Right lobe of liver (tissue), 6 donors: ENCODE measurements around the gene SNX15. TPM values are rescaled to one million over a fixed set of nuclear protein-coding genes. Genes with fewer than 3 reads are reported as not detected.
A peak's percentile ranks its signal among the peaks of the same experiment; 100 is the strongest.
"Not testable (repeated sequence)": the region's sequence is repeated elsewhere in the genome, so short reads cannot be mapped to it uniquely, and the experiment has no call there.

Experiments used
- ATAC-seq, 4 donors: fragments of 200-7000 bp; cut with Tn5 transposase; one replicate each; pipeline ENCODE4 v1.9.1; 2020; ENCODE audit warnings: mild to moderate bottlenecking in 4 of 4, moderate library complexity in 4 of 4
- DNase-seq, 3 donors: peaks; one replicate each; pipeline ENCODE4 v3.0.0-alpha.2; 2020
- H3K27ac ChIP-seq, 3 donors: fragments of 200-600 bp; one replicate each; pipeline ENCODE4 v1.8.0; 2022
- H3K27me3 ChIP-seq, 2 donors: fragments of 200-600 bp; one replicate each; pipeline ENCODE4 v1.8.0; 2022
- H3K36me3 ChIP-seq, 4 donors: fragments of 200-600 bp; sonication (generic) in 1 of 4; one replicate each; pipeline versions ENCODE4 v1.5.1 to v1.8.0; 2017 to 2022; ENCODE audit warnings: control low read depth in 1 of 4
- H3K4me1 ChIP-seq, 4 donors: fragments of 200-600 bp; sonication (generic) in 1 of 4; one replicate each; pipeline versions ENCODE4 v1.5.1 to v1.8.0; 2017 to 2022; ENCODE audit warnings: control low read depth in 1 of 4
- H3K4me3 ChIP-seq, 3 donors: fragments of 200-600 bp; one replicate each; pipeline ENCODE4 v1.8.0; 2022
- H3K9me3 ChIP-seq, 4 donors: fragments of 200-600 bp; sonication (generic) in 1 of 4; one replicate each; pipeline versions ENCODE4 v1.5.1 to v1.8.0; 2017 to 2022; ENCODE audit warnings: control low read depth in 1 of 4
- POLR2A ChIP-seq: fragments of 450-650 bp; IDR thresholded peaks from one replicate; pipeline ENCODE4 v1.6.1; 2017; ENCODE audit warnings: antibody characterized with exemption, mild to moderate bottlenecking
- WGBS: methylation state at CpG from one replicate; pipeline ENCODE4 v1.1.6; 2018; ENCODE audit warnings: low coverage, low lambda C conversion rate; ENCODE audit not compliant: insufficient coverage; ENCODE audit errors: missing lambda C conversion rate; 5-methylcytosine and 5-hydroxymethylcytosine counted together
- intact Hi-C, 2 donors: fragments of 100-400 bp; cut with DNase I; formaldehyde crosslinking; loops; one replicate each; pipeline versions ENCODE4 v1.11.2 to v1.14.1; 2022
- long read RNA-seq: library from polyadenylated mRNA; unstranded; transcript quantifications from one replicate; pipeline ENCODE4 v2.0.0, GENCODE V29; 2019
- total RNA-seq, 6 experiments: library from RNA; depleted of rRNA in 2 of 6; stranded (reverse); fragments of >200 nt in 2 of 6; fragmentation: NEBNext Ultra II Directional in 3 of 6; extraction: Animal tissue kit (Norgen Biotek cat#: 25700) in 3 of 6; gene quantifications; one replicate each; pipeline versions ENCODE4 v1.1.0 to v1.2.4, GENCODE V29; 2016 to 2023
- TF ChIP-seq, protein P1 (sequence below), 4 donors: fragments of 200-600 bp in 3 of 4; fragments of 450-650 bp in 1 of 4; IDR thresholded peaks; one replicate each; pipeline versions ENCODE4 v1.5.1 to v1.8.0; 2016 to 2022; ENCODE audit warnings: antibody characterized with exemption in 4 of 4, mild to moderate bottlenecking in 2 of 4
- donor health status: DM: no; HTN: yes; CAD: no.
- donor health status: DM: no; HTN: no; CAD: no.
- donor health status: DM: no; HTN: no; CAD: no.
- donor health status: DM: no; HTN: yes; CAD: no.
- donor health status: DM: no; HTN: yes; CAD: no.

The SNX15 gene, protein sequence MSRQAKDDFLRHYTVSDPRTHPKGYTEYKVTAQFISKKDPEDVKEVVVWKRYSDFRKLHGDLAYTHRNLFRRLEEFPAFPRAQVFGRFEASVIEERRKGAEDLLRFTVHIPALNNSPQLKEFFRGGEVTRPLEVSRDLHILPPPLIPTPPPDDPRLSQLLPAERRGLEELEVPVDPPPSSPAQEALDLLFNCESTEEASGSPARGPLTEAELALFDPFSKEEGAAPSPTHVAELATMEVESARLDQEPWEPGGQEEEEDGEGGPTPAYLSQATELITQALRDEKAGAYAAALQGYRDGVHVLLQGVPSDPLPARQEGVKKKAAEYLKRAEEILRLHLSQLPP
- 10 to 100 TPM in 1 of 6 experiments, 1 to 10 TPM in 5; 6.4 to 10.3 (median 8.7) TPM for total RNA-seq
- long read RNA-seq, partial matches to known transcripts, result 0 of 1 reads
- long read RNA-seq, other reads (novel, unspliced or antisense), result 0 of 1 reads

DNA sequence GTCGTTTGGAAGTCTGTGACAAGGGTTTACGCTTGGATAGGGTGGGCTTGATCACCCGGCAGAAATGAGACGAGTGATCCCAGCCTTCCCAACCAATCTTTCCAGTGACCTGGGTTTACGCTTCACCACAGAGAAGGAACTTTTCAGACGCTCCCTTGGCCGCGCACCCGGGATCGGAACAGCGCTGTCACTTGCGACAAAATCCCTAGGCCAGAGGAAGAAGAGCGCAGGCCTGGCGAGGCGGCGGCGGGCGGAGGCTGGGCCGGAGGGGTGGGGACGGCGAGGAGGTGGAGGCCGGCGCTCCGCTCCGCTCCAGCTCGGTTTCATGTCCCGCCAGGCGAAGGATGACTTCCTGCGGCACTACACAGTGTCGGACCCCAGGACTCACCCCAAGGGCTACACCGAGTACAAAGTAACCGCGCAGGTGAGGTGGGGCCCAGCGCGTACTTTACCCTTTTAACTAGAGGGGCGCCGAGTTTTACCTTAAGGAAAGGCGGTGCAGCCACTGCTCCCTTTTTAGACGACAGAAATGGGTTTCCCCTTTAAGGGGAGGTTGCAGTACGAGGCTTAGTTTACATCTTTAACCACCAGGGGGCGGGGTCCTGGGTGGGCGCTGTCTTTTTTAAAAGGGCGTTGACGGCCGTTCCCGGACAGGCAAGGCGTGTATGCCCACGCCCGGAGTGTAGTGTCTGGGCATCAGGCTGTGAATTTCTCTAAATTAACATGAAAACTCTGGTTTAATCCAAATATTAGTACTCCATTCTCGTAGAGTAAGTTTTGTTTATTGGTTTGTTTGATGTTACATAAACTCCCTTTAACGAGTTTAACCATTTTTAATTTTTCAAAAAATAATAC is at the start of gene SNX15:
Gene SNX15 (plus strand): TSS at position 227 of the 855 bp plus-strand sequence. CDS start 99 bp downstream, at position 326.
- ATAC-seq, result peak; percentile 94 to 97 (median 96)
- Histone ChIP-seq H3K27ac (peak within 1 kb of the TSS; percentile 62 to 79 (median 77)), H3K4me1 (peaks cover 0 to 13% (median 4%) of the 10 kb centered on the region in 4 donors), H3K36me3 (peaks cover 0 to 5% (median 0%) of the 10 kb centered on the region in 4 donors), H3K9me3 (no peaks in the 10 kb centered on the region), H3K27me3 (no peaks in the 10 kb centered on the region), H3K4me3 (peak within 1 kb of the TSS; percentile 63 to 76 (median 68))
- intact Hi-C loops, result no loop called here
- peak; percentile 69 for TF ChIP-seq POLR2A
- TF ChIP-seq, protein P1, sequence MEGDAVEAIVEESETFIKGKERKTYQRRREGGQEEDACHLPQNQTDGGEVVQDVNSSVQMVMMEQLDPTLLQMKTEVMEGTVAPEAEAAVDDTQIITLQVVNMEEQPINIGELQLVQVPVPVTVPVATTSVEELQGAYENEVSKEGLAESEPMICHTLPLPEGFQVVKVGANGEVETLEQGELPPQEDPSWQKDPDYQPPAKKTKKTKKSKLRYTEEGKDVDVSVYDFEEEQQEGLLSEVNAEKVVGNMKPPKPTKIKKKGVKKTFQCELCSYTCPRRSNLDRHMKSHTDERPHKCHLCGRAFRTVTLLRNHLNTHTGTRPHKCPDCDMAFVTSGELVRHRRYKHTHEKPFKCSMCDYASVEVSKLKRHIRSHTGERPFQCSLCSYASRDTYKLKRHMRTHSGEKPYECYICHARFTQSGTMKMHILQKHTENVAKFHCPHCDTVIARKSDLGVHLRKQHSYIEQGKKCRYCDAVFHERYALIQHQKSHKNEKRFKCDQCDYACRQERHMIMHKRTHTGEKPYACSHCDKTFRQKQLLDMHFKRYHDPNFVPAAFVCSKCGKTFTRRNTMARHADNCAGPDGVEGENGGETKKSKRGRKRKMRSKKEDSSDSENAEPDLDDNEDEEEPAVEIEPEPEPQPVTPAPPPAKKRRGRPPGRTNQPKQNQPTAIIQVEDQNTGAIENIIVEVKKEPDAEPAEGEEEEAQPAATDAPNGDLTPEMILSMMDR (IDR thresholded peaks at IDR 0.05), result peak; percentile 60 to 75 (median 73)
- DNase-seq, result peak; percentile 92 to 96 (median 94)
- 7% methylated on average over 17 of the region's 51 CpGs for WGBS

DNA sequence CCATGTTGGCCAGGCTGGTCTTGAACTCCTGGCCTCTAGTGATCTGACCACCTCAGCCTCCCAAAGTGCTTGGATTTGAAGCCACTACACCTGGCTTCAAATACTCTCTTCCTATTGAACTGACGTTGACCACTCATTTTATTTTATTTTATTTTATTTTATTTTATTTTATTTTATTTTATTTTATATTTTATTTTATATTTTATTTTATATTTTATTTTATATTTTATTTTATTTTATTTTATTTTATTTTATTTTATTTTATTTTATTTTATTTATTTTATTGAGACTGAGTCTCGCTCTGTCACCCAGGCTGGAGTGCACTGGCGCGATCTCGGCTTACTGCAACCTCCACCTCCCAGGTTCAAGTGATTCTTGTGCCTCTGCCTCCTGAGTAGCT is 43.9 kb upstream of the SNX15 start:
- not testable (repeated sequence) for H3K9me3 ChIP-seq, H3K4me3 ChIP-seq, H3K27me3 ChIP-seq, DNase-seq, ATAC-seq, H3K36me3 ChIP-seq, H3K4me1 ChIP-seq, H3K27ac ChIP-seq
- WGBS, result 100% methylated on average over 1 of the region's 5 CpGs
- intact Hi-C loops, result loop anchor here in 1 of 2 donors (10.0 kb wide), 1 partner anchor 59 kb away; the partner anchor contains the start of gene PPP2R5B

DNA sequence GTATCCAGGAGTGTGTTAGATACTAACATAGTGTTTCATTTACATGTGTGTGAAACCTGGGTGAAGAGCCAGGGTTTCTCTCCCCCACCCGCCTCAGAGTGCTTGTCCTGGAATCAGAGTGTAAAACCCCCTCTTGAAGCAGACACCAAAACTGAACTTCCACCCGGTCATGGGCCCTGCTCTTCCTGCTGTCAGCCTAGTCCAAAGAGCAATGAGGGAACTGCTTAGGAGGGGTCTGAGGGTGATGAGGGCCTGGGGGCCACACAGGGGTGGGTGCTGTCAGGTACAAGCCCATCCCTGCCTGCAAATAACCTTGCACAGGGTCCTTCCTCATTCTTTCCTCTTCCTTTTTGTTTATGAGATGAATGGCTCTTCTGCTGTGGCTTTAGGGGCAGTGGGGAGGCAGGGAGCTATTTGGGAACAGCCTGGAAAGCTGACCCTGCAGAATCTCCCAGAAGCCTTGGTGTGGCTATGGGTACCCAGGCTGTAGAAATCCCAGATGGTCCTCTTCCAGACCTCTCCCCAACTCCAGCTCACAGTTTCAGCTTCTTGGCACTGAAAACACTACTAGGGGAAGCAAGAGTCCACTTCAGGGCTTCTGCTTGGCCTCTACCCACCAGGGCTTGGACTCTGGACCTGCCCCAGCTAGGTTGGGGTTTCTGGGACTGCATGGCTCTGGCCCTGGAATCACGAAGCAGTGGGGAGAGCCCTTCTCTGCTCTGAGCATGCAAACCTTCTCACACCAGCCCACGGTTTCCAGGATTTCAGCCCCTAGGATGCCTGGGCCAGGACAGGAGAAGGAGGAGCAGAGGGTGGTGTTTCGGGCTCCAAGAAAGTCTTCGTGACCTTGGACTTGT is 39.0 kb upstream of the SNX15 start:
- Histone ChIP-seq H3K36me3 (peaks cover 0 to 6% (median 0%) of the 10 kb centered on the region in 4 donors), H3K27ac (no peak overlapping the region), H3K4me1 (peaks cover 0 to 14% (median 5%) of the 10 kb centered on the region in 4 donors), H3K4me3 (no peak overlapping the region), H3K9me3 (no peaks in the 10 kb centered on the region), H3K27me3 (no peaks in the 10 kb centered on the region)
- intact Hi-C loops, result loop anchor here in 1 of 2 donors (10.0 kb wide), 1 partner anchor 63 kb away; the partner anchor contains the start of gene PPP2R5B
- TF ChIP-seq, protein P1 (IDR thresholded peaks at IDR 0.05), result no peak
- TF ChIP-seq POLR2A, result no peak
- ATAC-seq (peak; percentile 24 to 72 (median 49)), DNase-seq (peak in 1 of 3 donors; percentile 15)
- WGBS, result 66% methylated on average over 5 of the region's 6 CpGs

DNA sequence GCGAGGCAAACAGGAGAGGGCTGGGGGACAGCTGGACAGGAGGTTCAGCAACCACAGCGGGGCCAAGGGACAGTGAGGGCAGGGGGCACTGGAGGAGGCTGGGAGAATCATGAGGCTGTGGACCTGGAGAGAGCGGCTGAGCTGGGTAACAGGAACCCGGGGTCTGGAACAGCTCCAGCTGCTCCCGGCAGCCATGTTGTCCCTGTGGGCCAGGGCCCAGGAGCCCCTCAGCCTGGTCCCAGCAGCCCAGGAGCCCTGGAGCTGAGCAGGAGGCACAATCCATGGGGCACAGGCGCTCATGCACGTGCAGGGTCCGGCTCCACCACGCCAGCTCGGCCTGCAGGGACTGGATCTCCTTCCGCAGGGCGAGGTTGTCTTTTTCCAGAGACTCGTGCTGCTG is 37.8 kb upstream of the SNX15 start:
- Histone ChIP-seq H3K9me3 (no peaks in the 10 kb centered on the region), H3K27ac (peak overlapping the region; percentile 15 to 65 (median 25)), H3K4me3 (peak overlapping the region in 2 of 3 donors; percentile 14), H3K36me3 (peaks cover 0 to 6% (median 0%) of the 10 kb centered on the region in 4 donors), H3K27me3 (no peaks in the 10 kb centered on the region), H3K4me1 (peaks cover 0 to 14% (median 5%) of the 10 kb centered on the region in 4 donors)
- ATAC-seq (peak; percentile 29 to 47 (median 44)), DNase-seq (no peak)
- TF ChIP-seq POLR2A, result no peak
- TF ChIP-seq, protein P1 (IDR thresholded peaks at IDR 0.05), result no peak
- 60% methylated on average over 1 of the region's 13 CpGs for WGBS
- intact Hi-C loops, result loop anchor here in 1 of 2 donors (10.0 kb wide), 1 partner anchor 65 kb away; the partner anchor contains the start of gene PPP2R5B
